PC-9 (cell line): ENCODE data around the gene CARMIL3. TPM values are rescaled to one million over a fixed set of nuclear protein-coding genes. Genes with fewer than 3 reads are reported as not detected.

ENCODE experiments used
- BruUV-seq: library from RNA; stranded (reverse); fragments of 400-500 nt; replicated peaks from 2 replicates; lab custom pipeline; 2021; lab: Mats Ljungman, UMichigan
- CTCF ChIA-PET: fragments of 300-600 bp; sonication (Branson Sonifier 250); formaldehyde crosslinking; loops from one replicate; lab custom pipeline; 2022; ENCODE audit warnings: antibody characterized with exemption; lab: Charles Lee
- POLR2A ChIA-PET: fragments of 300-600 bp; sonication (Branson Sonifier 250); formaldehyde crosslinking; loops from one replicate; lab custom pipeline; 2022; ENCODE audit warnings: antibody characterized with exemption; ENCODE audit not compliant: unreplicated experiment; lab: Charles Lee
- DNase-seq, 2 experiments: peaks; one replicate each; pipeline versions ENCODE4 v3.0.0 to v3.0.0-alpha.2; 2015 to 2022; ENCODE audit warnings: mixed read lengths in 1 of 2
- H2AFZ ChIP-seq: fragments of 200-600 bp; sonication (generic); 2 replicates; pipeline ENCODE4 v1.8.1; 2017; ENCODE audit warnings: antibody characterized with exemption
- H3F3A ChIP-seq: fragments of 200-600 bp; sonication (generic); 2 replicates; pipeline ENCODE4 v1.8.1; 2017; ENCODE audit warnings: antibody characterized with exemption, mild to moderate bottlenecking, low read depth; ENCODE audit not compliant: insufficient read depth
- H3K27ac ChIP-seq: fragments of 200-600 bp; sonication (generic); 2 replicates; pipeline ENCODE4 v1.6.1; 2016; ENCODE audit warnings: mixed run types
- H3K27me3 ChIP-seq: fragments of 200-600 bp; sonication (generic); 2 replicates; pipeline ENCODE4 v1.6.1; 2016; ENCODE audit warnings: low read depth, mixed run types; ENCODE audit not compliant: insufficient read depth
- H3K36me3 ChIP-seq: fragments of 200-600 bp; sonication (generic); 2 replicates; pipeline ENCODE4 v1.6.1; 2016; ENCODE audit warnings: low read depth, mixed run types
- H3K4me1 ChIP-seq: fragments of 200-600 bp; sonication (generic); replicated peaks from 2 replicates; pipeline ENCODE4 v1.6.1; 2016; ENCODE audit warnings: mixed run types; ENCODE audit not compliant: insufficient read depth
- H3K4me2 ChIP-seq: fragments of 200-600 bp; sonication (generic); 2 replicates; pipeline ENCODE4 v1.6.1; 2017; ENCODE audit warnings: mixed run types
- H3K4me3 ChIP-seq: fragments of 200-600 bp; sonication (generic); 2 replicates; pipeline ENCODE4 v1.6.1; 2016; ENCODE audit warnings: mixed run types
- H3K79me2 ChIP-seq: fragments of 200-600 bp; sonication (generic); 2 replicates; pipeline ENCODE4 v1.6.1; 2017; ENCODE audit warnings: low read depth, mixed run types
- H3K9me2 ChIP-seq: fragments of 200-600 bp; sonication (generic); 2 replicates; pipeline ENCODE4 v1.8.1; 2017; ENCODE audit warnings: mild to moderate bottlenecking; ENCODE audit not compliant: insufficient read depth
- H3K9me3 ChIP-seq: fragments of 200-600 bp; sonication (generic); 2 replicates; pipeline ENCODE4 v1.8.1; 2016; ENCODE audit warnings: low read depth; ENCODE audit not compliant: insufficient read depth
- H4K20me1 ChIP-seq: fragments of 200-600 bp; sonication (generic); 2 replicates; pipeline ENCODE4 v1.8.1; 2017; ENCODE audit not compliant: insufficient read depth
- EZH2 ChIP-seq: fragments of 200-600 bp; sonication (generic); IDR thresholded peaks from 2 replicates; pipeline ENCODE4 v1.8.0; 2017; ENCODE audit warnings: antibody characterized with exemption, low read depth
- intact Hi-C: fragments of 100-400 bp; cut with micrococcal nuclease; formaldehyde crosslinking; loops from one replicate; pipeline ENCODE4 v1.10.0; 2022; ENCODE audit not compliant: unreplicated experiment
- total RNA-seq: library from RNA; stranded (reverse); gene quantifications from 2 replicates; pipeline ENCODE4 v1.2.3, GENCODE V29; 2021
- TF ChIP-seq, protein P1 (sequence below): fragments of 200-600 bp; sonication (generic); conservative IDR thresholded peaks from 2 replicates; pipeline ENCODE4 v1.6.1; 2017; ENCODE audit warnings: mixed run types, antibody characterized with exemption, mild to moderate bottlenecking, moderate library complexity

The CARMIL3 gene
- total RNA-seq, 1 experiment from 2014 or later, result not detected

DNA sequence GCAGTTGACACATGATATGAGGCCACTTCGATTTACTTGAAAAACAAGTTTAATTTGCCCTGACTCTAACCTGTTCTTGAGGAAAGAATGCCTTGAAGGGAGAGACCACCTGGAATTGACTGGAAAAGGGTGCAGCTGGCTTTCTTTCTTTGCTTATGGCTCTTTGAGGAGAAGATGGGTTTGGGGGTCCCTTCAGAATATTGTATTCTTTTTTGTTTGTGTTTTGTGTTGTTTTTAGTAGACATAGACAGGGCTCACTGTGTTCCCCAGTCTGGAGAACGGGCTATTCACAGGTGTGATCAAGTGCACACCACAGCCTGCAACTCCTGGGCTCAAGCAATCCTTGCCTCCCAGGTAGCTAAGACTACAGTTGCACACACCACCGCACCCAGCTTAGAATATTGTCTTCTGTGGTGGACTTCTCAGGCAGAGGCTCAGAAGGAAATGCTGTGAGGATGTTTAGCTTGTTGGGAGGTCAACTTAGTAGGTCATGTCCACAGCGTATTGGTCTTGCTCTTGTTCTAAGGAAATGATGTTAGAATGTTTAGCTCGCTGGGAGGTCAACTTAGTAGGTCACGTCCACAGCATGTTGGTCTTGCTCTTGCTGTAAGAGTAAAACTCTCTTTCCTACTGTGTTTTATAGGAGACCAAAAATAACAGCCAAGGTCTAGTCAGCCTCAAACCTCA is 64.5 kb downstream of the CARMIL3 start:
- Histone ChIP-seq H3K36me3 (peaks cover 8% of the 10 kb centered on the region; the same call in 1 of the 2 replicates), H3F3A (peaks cover 12% of the 10 kb centered on the region; the same call in 1 of the 2 replicates), H3K27me3 (no peaks in the 10 kb centered on the region), H3K79me2 (peaks cover 13% of the 10 kb centered on the region), H3K4me1 (peaks cover 11% of the 10 kb centered on the region), H3K27ac (no peak overlapping the region), H3K9me3 (no peaks in the 10 kb centered on the region), H3K9me2 (no peaks in the 10 kb centered on the region), H3K4me2 (peak overlapping the region; percentile 97), H4K20me1 (no peaks in the 10 kb centered on the region), H2AFZ (no peak overlapping the region), H3K4me3 (peak overlapping the region; percentile 69)
- intact Hi-C loops, result no loop called here
- ChIA-PET CTCF (interaction anchor here (0.7 kb wide), 1 partner anchor 21 kb away, joined by 3 read pairs; no protein-coding TSS in a partner anchor), POLR2A (no interaction called here)
- TF ChIP-seq, protein P1, sequence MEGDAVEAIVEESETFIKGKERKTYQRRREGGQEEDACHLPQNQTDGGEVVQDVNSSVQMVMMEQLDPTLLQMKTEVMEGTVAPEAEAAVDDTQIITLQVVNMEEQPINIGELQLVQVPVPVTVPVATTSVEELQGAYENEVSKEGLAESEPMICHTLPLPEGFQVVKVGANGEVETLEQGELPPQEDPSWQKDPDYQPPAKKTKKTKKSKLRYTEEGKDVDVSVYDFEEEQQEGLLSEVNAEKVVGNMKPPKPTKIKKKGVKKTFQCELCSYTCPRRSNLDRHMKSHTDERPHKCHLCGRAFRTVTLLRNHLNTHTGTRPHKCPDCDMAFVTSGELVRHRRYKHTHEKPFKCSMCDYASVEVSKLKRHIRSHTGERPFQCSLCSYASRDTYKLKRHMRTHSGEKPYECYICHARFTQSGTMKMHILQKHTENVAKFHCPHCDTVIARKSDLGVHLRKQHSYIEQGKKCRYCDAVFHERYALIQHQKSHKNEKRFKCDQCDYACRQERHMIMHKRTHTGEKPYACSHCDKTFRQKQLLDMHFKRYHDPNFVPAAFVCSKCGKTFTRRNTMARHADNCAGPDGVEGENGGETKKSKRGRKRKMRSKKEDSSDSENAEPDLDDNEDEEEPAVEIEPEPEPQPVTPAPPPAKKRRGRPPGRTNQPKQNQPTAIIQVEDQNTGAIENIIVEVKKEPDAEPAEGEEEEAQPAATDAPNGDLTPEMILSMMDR, result no peak
- TF ChIP-seq EZH2, result no peak
- no peak for DNase-seq
- no TSS peak for BruUV-seq

DNA sequence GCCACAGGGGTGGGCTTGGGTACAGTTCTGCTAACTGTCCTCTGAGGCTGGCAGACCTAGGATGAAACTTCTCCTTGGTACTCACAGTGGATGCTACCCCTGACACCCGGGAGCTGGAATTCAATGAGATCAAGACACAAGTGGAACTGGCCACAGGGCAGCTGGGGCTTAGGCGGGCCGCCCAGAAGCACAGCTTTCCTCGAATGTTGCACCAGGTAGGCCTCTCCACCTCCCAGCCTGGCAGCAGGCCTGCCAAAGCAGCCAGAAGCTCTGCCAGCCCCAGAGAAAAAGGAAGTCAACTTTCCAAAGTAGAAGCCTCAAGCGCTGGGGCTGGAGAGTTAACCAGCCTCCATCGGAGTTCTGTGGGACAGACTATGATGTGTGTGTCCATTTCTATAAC is 65.4 kb downstream of the CARMIL3 start:
- H3K79me2 ChIP-seq, result peaks cover 13% of the 10 kb centered on the region
- no peaks in the 10 kb centered on the region for H3K27me3 ChIP-seq
- intact Hi-C loops, result no loop called here
- H3K36me3 ChIP-seq, result peaks cover 8% of the 10 kb centered on the region; the same call in 1 of the 2 replicates
- BruUV-seq, result no TSS peak
- H3K27ac ChIP-seq, result no peak overlapping the region
- peaks cover 11% of the 10 kb centered on the region for H3K4me1 ChIP-seq
- POLR2A ChIA-PET, result no interaction called here
- H3K9me3 ChIP-seq, result no peaks in the 10 kb centered on the region
- no peak for TF ChIP-seq EZH2
- TF ChIP-seq, protein P1, result no peak
- no peak overlapping the region for H3K4me3 ChIP-seq
- no peaks in the 10 kb centered on the region for H3K9me2 ChIP-seq
- no peak overlapping the region for H3K4me2 ChIP-seq
- H4K20me1 ChIP-seq, result no peaks in the 10 kb centered on the region
- H3F3A ChIP-seq, result peaks cover 12% of the 10 kb centered on the region; the same call in 1 of the 2 replicates
- CTCF ChIA-PET, result interaction anchor here (0.5 kb wide), 1 partner anchor 506 kb away, joined by 14 read pairs; no protein-coding TSS in a partner anchor
- no peak for DNase-seq
- H2AFZ ChIP-seq, result no peak overlapping the region

Other genes starting within 250 kb of the CARMIL3 start
- 17.6 and 24.1 TPM in 2 replicates for gene DHRS4, start 98.2 kb upstream of the CARMIL3 start, total RNA-seq
- 14.8 and 22.8 TPM in 2 replicates for gene DHRS4L2, start 63.1 kb upstream of the CARMIL3 start, total RNA-seq
- not detected in 2 replicates for gene CPNE6, start 19.6 kb downstream of the CARMIL3 start, total RNA-seq
- gene PCK2, start 42.3 kb downstream of the CARMIL3 start, total RNA-seq, result 77.4 and 113 TPM in 2 replicates
- 52.7 and 87.6 TPM in 2 replicates for gene DCAF11, start 62.8 kb downstream of the CARMIL3 start, total RNA-seq
- 1.2 and 2.3 TPM in 2 replicates for gene NRL, start 62.9 kb downstream of the CARMIL3 start, total RNA-seq
- gene FITM1, start 78.7 kb downstream of the CARMIL3 start, total RNA-seq, result 0.48 and 0.72 TPM in 2 replicates
- 172 and 174 TPM in 2 replicates for gene PSME1, start 84.2 kb downstream of the CARMIL3 start, total RNA-seq
- 27.4 and 37.1 TPM in 2 replicates for gene EMC9, start 89.6 kb downstream of the CARMIL3 start, total RNA-seq
- 96.0 and 153 TPM in 2 replicates for gene PSME2, start 94.6 kb downstream of the CARMIL3 start, total RNA-seq
- 44.6 and 60.8 TPM in 2 replicates for gene RNF31, start 95.5 kb downstream of the CARMIL3 start, total RNA-seq
- 18.8 and 21.4 TPM in 2 replicates for gene IRF9, start 109.3 kb downstream of the CARMIL3 start, total RNA-seq
- 6.5 and 8.3 TPM in 2 replicates for gene REC8, start 120.1 kb downstream of the CARMIL3 start, total RNA-seq
- gene IPO4, start 136.8 kb downstream of the CARMIL3 start, total RNA-seq, result 39.0 and 44.1 TPM in 2 replicates
- gene TM9SF1, start 143.4 kb downstream of the CARMIL3 start, total RNA-seq, result 37.3 and 41.2 TPM in 2 replicates
- not detected in 2 replicates for gene TSSK4, start 153.7 kb downstream of the CARMIL3 start, total RNA-seq
- 31.2 and 37.6 TPM in 2 replicates for gene CHMP4A, start 161.5 kb downstream of the CARMIL3 start, total RNA-seq
- gene MDP1, start 164.1 kb downstream of the CARMIL3 start, total RNA-seq, result 8.7 and 15.3 TPM in 2 replicates
- 134 and 179 TPM in 2 replicates for gene NEDD8, start 180.4 kb downstream of the CARMIL3 start, total RNA-seq
- gene GMPR2, start 180.9 kb downstream of the CARMIL3 start, total RNA-seq, result 55.3 and 63.7 TPM in 2 replicates
- gene TINF2, start 190.6 kb downstream of the CARMIL3 start, total RNA-seq, result 22.4 and 23.0 TPM in 2 replicates
- 7.2 and 7.5 TPM in 2 replicates for gene TGM1, start 211.2 kb downstream of the CARMIL3 start, total RNA-seq
- gene RABGGTA, start 219.6 kb downstream of the CARMIL3 start, total RNA-seq, result 25.2 and 30.1 TPM in 2 replicates
- gene DHRS1, start 247.8 kb downstream of the CARMIL3 start, total RNA-seq, result 37.9 and 41.4 TPM in 2 replicates
- gene NOP9, start 247.8 kb downstream of the CARMIL3 start, total RNA-seq, result 24.4 and 31.1 TPM in 2 replicates